Psoas muscle (tissue), 8 donors: ENCODE data around the gene PHLPP1. TPM values are rescaled to one million over a fixed set of nuclear protein-coding genes. Genes with fewer than 3 reads are reported as not detected.

Experiments
- ATAC-seq, 4 donors: fragments of 200-7000 bp; cut with Tn5 transposase; one replicate each; pipeline ENCODE4 v1.9.1; 2020; ENCODE audit warnings: moderate library complexity in 3 of 4, mild to moderate bottlenecking in 2 of 4
- DNase-seq, 2 donors: peaks; one replicate each; pipeline ENCODE4 v3.0.0-alpha.2; 2020
- H3K27ac ChIP-seq: fragments of 200-600 bp; one replicate; pipeline ENCODE4 v1.8.0; 2022
- H3K27me3 ChIP-seq, 3 donors: fragments of 200-600 bp in 1 of 3; one replicate each; pipeline versions ENCODE4 v1.6.1 to v1.8.0; 2013 to 2022; ENCODE audit warnings: low read length in 2 of 3, mild to moderate bottlenecking in 2 of 3, moderate library complexity in 1 of 3; ENCODE audit not compliant: insufficient read depth in 3 of 3
- H3K36me3 ChIP-seq, 2 donors: fragments of 200-600 bp in 1 of 2; one replicate each; pipeline versions ENCODE4 v1.6.1 to v1.8.0; 2013 to 2022; ENCODE audit warnings: low read depth in 1 of 2, mild to moderate bottlenecking in 1 of 2, moderate library complexity in 1 of 2; ENCODE audit not compliant: insufficient read depth in 1 of 2
- H3K4me1 ChIP-seq: fragments of 200-600 bp; one replicate; pipeline ENCODE4 v1.8.0; 2022
- H3K4me3 ChIP-seq: fragments of 200-600 bp; one replicate; pipeline ENCODE4 v1.8.0; 2022; ENCODE audit warnings: mild to moderate bottlenecking
- H3K9me3 ChIP-seq: fragments of 200-600 bp; one replicate; pipeline ENCODE4 v1.8.0; 2022
- WGBS, 3 donors: extraction: QIAGEN DNeasy Blood & Tissue Kit; methylation state at CpG; one replicate each; pipeline versions ENCODE4 v1.1.6 to v1.1.7; 2013; 5-methylcytosine and 5-hydroxymethylcytosine counted together
- intact Hi-C, 2 donors: fragments of 100-400 bp; cut with DNase I; formaldehyde crosslinking; loops; one replicate each; pipeline versions ENCODE4 v1.11.0 to v1.14.2; 2022
- polyA plus RNA-seq, 3 donors: library from polyadenylated mRNA; stranded (reverse); fragments of 200-250 nt; gene quantifications; one replicate each; pipeline ENCODE4 v1.2.3, GENCODE V29; 2013
- total RNA-seq, 4 donors: library from RNA; stranded (reverse); fragmentation: NEBNext Ultra II Directional in 2 of 4; extraction: Animal tissue kit (Norgen Biotek cat#: 25700) in 2 of 4; gene quantifications; one replicate each; pipeline versions ENCODE4 v1.2.1 to v1.2.4, GENCODE V29; 2021 to 2023
- TF ChIP-seq, protein P1 (sequence below): fragments of 200-600 bp; IDR thresholded peaks from one replicate; pipeline ENCODE4 v1.8.0; 2022; ENCODE audit warnings: antibody characterized with exemption
- donor health status: healthy with polysubstance abuse.
- donor health status: DM: no; HTN: no; CAD: no; lungs with moderate emphysema.
- donor health status: Bipolar disorder and iron deficiency.
- donor health status: healthy.
- donor health status: DM: yes; HTN: yes; CAD: no.
- donor health status: DM: no; HTN: no; CAD: no.
- donor health status: DM: no; HTN: no; CAD: no.
- donor health status: DM: yes; HTN: yes; CAD: no.

PHLPP1 gene
- total and polyA plus RNA-seq, 7 donors, result 0.79 to 6.4 (median 3.5) TPM

DNA sequence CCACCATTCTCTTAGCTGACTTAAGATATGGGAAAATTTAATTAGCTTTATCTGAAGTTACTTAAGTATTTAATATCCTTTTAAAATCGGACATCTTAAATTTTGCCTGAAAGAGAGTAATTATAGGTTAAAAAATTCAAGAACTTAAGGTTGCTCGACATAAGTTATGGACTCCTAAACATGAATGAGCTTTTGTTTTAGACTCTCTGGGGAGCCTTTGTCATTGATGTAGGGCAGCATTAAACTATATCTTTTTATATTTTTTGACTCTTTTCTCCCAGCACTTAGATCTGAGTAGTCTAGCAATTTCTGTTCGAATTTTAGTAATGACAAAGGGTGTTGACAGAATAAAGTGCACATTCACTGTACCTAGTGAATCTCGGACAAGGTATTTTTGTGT is 4.7 kb downstream of the PHLPP1 start:
- Histone ChIP-seq H3K4me1 (peaks cover 32% of the 10 kb centered on the region), H3K9me3 (no peaks in the 10 kb centered on the region), H3K27ac (no peak overlapping the region), H3K36me3 (no peaks in the 10 kb centered on the region), H3K4me3 (no peak overlapping the region), H3K27me3 (no peaks in the 10 kb centered on the region)
- intact Hi-C loops, result no loop called here
- no peak for DNase-seq
- WGBS, 3 donors, result 50 to 58% (median 53%) methylated on average over 4 of the region's 4 CpGs
- ATAC-seq, result no peak
- TF ChIP-seq, protein P1, sequence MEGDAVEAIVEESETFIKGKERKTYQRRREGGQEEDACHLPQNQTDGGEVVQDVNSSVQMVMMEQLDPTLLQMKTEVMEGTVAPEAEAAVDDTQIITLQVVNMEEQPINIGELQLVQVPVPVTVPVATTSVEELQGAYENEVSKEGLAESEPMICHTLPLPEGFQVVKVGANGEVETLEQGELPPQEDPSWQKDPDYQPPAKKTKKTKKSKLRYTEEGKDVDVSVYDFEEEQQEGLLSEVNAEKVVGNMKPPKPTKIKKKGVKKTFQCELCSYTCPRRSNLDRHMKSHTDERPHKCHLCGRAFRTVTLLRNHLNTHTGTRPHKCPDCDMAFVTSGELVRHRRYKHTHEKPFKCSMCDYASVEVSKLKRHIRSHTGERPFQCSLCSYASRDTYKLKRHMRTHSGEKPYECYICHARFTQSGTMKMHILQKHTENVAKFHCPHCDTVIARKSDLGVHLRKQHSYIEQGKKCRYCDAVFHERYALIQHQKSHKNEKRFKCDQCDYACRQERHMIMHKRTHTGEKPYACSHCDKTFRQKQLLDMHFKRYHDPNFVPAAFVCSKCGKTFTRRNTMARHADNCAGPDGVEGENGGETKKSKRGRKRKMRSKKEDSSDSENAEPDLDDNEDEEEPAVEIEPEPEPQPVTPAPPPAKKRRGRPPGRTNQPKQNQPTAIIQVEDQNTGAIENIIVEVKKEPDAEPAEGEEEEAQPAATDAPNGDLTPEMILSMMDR, result no peak

DNA sequence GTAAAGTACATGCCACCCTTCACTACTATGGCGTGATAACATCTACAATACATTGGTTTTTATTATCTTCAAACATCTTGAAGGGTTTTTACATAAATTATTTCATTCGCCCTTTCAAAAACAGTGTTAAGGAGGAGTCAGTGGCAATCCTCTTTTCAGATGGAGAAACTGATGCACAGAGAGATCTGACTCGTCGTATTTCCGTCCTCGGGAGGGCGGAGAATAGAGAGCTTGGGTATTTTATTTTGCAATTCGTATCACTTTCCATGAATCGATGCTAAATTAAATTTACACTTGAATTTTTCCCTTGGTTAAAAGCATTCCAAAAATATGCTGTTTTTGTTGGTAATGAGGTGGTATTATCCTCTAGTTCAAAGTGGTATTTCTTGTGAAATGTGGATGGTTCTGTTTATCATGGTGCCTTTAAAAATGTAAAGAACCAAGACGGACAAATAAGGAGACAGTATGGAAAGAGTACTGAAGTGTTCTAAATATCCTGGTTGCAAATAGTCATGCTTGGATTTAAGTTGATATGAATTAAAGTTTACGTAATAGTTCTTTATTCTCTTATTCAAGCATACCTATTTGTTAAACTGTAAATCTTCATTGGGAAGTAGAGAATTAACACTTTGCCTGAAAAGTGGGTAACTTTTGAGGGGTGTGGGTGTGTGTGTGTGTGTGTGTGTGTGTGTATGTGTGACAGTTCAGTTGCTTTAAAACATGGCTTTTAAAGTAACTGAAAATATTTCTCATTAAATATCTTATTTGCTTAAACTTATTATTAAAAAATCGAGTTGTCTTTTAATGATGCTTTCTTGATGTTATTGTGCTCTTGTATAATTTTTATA is 5.6 kb downstream of the PHLPP1 start:
- no peak overlapping the region for H3K27ac ChIP-seq

DNA sequence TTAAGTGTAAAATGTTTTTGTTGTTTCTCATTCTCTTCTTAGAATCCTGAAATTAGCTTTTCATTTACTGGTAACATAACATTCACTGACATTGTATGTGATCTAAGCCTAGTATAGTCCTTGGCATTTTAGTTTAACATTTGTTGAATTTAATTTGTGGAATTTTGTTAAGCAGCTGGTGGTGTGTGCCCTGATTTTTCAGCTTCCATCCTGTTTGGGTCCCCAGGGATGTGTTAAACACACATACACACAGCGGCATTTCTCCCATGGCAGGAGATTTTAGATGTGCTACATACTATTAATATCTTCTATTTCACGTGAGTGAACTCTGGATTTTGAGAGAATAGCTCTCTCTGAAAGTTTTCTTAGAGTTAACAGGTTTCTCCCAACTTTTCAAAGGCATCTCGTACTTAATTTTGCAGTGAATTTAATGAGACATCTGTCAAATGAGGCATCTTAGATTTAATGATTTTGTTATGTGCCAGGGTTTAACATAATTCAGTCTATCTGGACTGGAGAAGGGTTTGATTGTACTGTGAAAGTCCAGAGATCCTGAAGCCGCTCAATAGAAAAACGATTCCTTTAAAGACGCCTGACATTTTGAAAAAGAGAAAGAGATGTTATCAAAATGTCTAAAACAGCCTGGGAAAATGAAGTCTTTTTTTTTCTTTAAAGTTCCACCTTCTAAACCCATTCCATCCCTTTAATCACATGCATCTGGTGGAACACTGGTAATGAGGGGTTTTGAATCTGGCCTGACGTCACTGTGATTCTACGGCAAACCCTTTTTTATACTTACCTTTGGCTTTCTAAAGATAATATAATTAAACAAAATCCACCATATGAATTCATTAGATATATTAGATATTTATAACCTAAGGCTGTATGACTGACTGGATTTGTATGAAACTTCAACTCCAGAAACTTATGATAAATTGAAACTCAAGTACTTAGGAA is 6.8 kb downstream of the PHLPP1 start:
- ATAC-seq (peak in 1 of 4 donors; percentile 23), DNase-seq (no peak)
- no peak overlapping the region for H3K4me3 ChIP-seq
- no peaks in the 10 kb centered on the region for H3K27me3 ChIP-seq
- no peaks in the 10 kb centered on the region for H3K9me3 ChIP-seq
- TF ChIP-seq, protein P1, result no peak
- H3K36me3 ChIP-seq, result no peaks in the 10 kb centered on the region
- no peak overlapping the region for H3K27ac ChIP-seq
- intact Hi-C loops, result no loop called here
- 66 to 74% (median 73%) methylated on average over 8 of the region's 8 CpGs for WGBS, 3 donors
- peaks cover 32% of the 10 kb centered on the region for H3K4me1 ChIP-seq

More for the DNA sequence above, 5.6 kb downstream of the PHLPP1 start:
- WGBS, 3 donors, result 80 to 83% (median 81%) methylated on average over 12 of the region's 12 CpGs
- H3K27me3 ChIP-seq, result no peaks in the 10 kb centered on the region
- ATAC-seq, result no peak
- H3K4me1 ChIP-seq, result peaks cover 32% of the 10 kb centered on the region
- no peaks in the 10 kb centered on the region for H3K9me3 ChIP-seq
- no peak overlapping the region for H3K4me3 ChIP-seq
- DNase-seq, result no peak
- H3K36me3 ChIP-seq, result no peaks in the 10 kb centered on the region
- TF ChIP-seq, protein P1, result no peak
- intact Hi-C loops, result no loop called here

DNA sequence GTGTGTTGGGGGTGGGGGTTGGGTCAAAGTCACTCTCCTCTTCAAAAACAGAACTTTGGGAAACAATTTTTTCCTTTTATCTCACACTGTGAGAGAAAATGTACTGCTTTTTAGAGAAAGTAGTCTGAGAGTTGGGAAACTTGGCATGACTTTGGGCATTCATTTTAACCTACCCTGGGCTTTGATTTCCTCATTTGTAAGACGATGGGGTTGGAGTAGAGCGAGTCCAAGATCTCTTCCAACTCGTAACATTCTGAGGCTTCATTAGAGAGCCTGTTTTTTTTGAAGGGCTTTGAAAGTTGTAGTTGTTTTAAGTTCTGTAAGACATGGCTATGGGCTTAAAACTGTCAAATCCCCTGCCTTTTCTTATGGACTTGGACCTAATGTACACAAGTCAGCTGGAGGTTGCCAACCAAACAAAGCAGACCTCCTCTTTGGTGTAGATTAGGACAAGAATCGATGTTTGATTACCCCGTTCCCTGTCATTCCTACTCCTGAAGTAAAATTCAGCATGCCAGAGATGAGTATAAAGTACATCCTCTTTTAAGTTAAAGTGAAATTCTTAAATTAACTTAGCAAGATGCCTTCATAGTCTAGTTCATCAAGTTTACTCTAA is 8.4 kb downstream of the PHLPP1 start:
- H3K4me1 ChIP-seq, result peaks cover 20% of the 10 kb centered on the region
- H3K36me3 ChIP-seq, result no peaks in the 10 kb centered on the region
- no peak overlapping the region for H3K27ac ChIP-seq
- ATAC-seq (no peak), DNase-seq (no peak)
- H3K4me3 ChIP-seq, result no peak overlapping the region
- H3K9me3 ChIP-seq, result no peaks in the 10 kb centered on the region
- 58 to 63% (median 59%) methylated on average over 5 of the region's 5 CpGs for WGBS, 3 donors
- intact Hi-C loops, result no loop called here
- H3K27me3 ChIP-seq, result no peaks in the 10 kb centered on the region
- TF ChIP-seq, protein P1, result no peak
